GM12873 (cell line): ENCODE data around the gene RRP7A.

Experiments
- CTCF ChIP-seq: IDR thresholded peaks from 2 replicates; pipeline ENCODE4 v1.5.1; 2012; ENCODE audit warnings: low read depth, mild to moderate bottlenecking, moderate library complexity, low read length, control low read depth; ENCODE audit not compliant: insufficient read depth; ENCODE audit errors: missing control alignments

Gene RRP7A

GRCh38 chr22:42489000-42489399, 30.6 kb downstream of the RRP7A start:
- no peak for TF ChIP-seq CTCF

GRCh38 chr22:42484506-42484905, 35.1 kb downstream of the RRP7A start:
- no peak for TF ChIP-seq CTCF

GRCh38 chr22:42475122-42475521, 44.5 kb downstream of the RRP7A start:
- no peak for TF ChIP-seq CTCF

- TF ChIP-seq CTCF = peak; percentile 80
Observed at GRCh38 chr22:42473484-42474193, 46.0 kb downstream of the RRP7A start.

GRCh38 chr22:42472671-42473070, 46.9 kb downstream of the RRP7A start:
- TF ChIP-seq CTCF = no peak

- no peak for TF ChIP-seq CTCF
Observed at GRCh38 chr22:42471441-42471840, 48.2 kb downstream of the RRP7A start.

- TF ChIP-seq CTCF = no peak
Observed at GRCh38 chr22:42470366-42471082, 49.1 kb downstream of the RRP7A start.
